PC-3 (cell line): ENCODE data around the gene CSNK2A1. TPM values are rescaled to one million over a fixed set of nuclear protein-coding genes. Genes with fewer than 3 reads are reported as not detected.
"Not testable (repeated sequence)": the region's sequence is repeated elsewhere in the genome, so short reads cannot be mapped to it uniquely, and the experiment has no call there.

Experiments
- ATAC-seq: fragments of 200-7000 bp; cut with Tn5 transposase; 2 replicates; pipeline ENCODE4 v1.9.1; 2020; ENCODE audit warnings: mild to moderate bottlenecking, moderate library complexity
- BruUV-seq: library from RNA; stranded (reverse); fragments of 400-500 nt; replicated peaks from 2 replicates; lab custom pipeline; 2021; lab: Mats Ljungman, UMichigan
- CTCF ChIA-PET: fragments of 300-600 bp; sonication (Branson Sonifier 250); formaldehyde crosslinking; loops from one replicate; lab custom pipeline; 2022; ENCODE audit warnings: antibody characterized with exemption; lab: Charles Lee
- POLR2A ChIA-PET: fragments of 300-600 bp; sonication (Branson Sonifier 250); formaldehyde crosslinking; loops from one replicate; lab custom pipeline; 2022; ENCODE audit warnings: antibody characterized with exemption; ENCODE audit not compliant: unreplicated experiment; lab: Charles Lee
- DNase-seq: peaks from one replicate; pipeline ENCODE4 v3.0.0-alpha.2; 2015
- H2AFZ ChIP-seq: fragments of 300-600 bp; sonication (generic); 2 replicates; pipeline ENCODE4 v1.6.0; 2016; ENCODE audit warnings: antibody characterized with exemption, low read length
- H3F3A ChIP-seq: fragments of 300-600 bp; sonication (generic); one replicate; pipeline ENCODE4 v1.6.0; 2017; ENCODE audit warnings: antibody characterized with exemption, low read length, control low read depth, mild to moderate bottlenecking; ENCODE audit not compliant: unreplicated experiment
- H3K27ac ChIP-seq: fragments of 300-600 bp; sonication (generic); 2 replicates; pipeline ENCODE4 v1.5.1; 2016; ENCODE audit warnings: mild to moderate bottlenecking, low read length
- H3K27me3 ChIP-seq: fragments of 300-600 bp; sonication (generic); 2 replicates; pipeline ENCODE4 v1.6.1; 2016; ENCODE audit warnings: low read length, mixed read lengths
- H3K36me3 ChIP-seq: fragments of 300-600 bp; sonication (generic); 2 replicates; pipeline ENCODE4 v1.6.1; 2016; ENCODE audit warnings: low read depth, mixed run types, low read length, mixed read lengths
- H3K4me1 ChIP-seq: fragments of 300-600 bp; sonication (generic); 2 replicates; pipeline ENCODE4 v1.5.1; 2016; ENCODE audit warnings: low read length; ENCODE audit not compliant: insufficient read depth
- H3K4me2 ChIP-seq: fragments of 300-600 bp; sonication (generic); 2 replicates; pipeline ENCODE4 v1.6.0; 2016; ENCODE audit warnings: low read length
- H3K4me3 ChIP-seq: fragments of 300-600 bp; sonication (generic); 2 replicates; pipeline ENCODE4 v1.5.1; 2016; ENCODE audit warnings: mild to moderate bottlenecking, low read length, mixed read lengths
- H3K79me2 ChIP-seq: fragments of 300-600 bp; sonication (generic); 2 replicates; pipeline ENCODE4 v1.6.1; 2017; ENCODE audit warnings: low read length, mixed read lengths
- H3K9ac ChIP-seq: fragments of 300-600 bp; sonication (generic); 2 replicates; pipeline ENCODE4 v1.6.0; 2016; ENCODE audit warnings: mild to moderate bottlenecking, low read length
- H3K9me2 ChIP-seq: fragments of 300-600 bp; sonication (generic); replicated peaks from 2 replicates; pipeline ENCODE4 v1.6.1; 2016; ENCODE audit warnings: mixed run types, low read length, mixed read lengths
- H3K9me3 ChIP-seq: fragments of 300-600 bp; sonication (generic); 2 replicates; pipeline ENCODE4 v1.6.1; 2016; ENCODE audit warnings: low read length, mixed read lengths
- H4K20me1 ChIP-seq: fragments of 300-600 bp; sonication (generic); 2 replicates; pipeline ENCODE4 v1.6.1; 2016; ENCODE audit warnings: low read length, mixed read lengths
- EZH2 ChIP-seq: fragments of 300-600 bp; sonication (generic); IDR thresholded peaks from one replicate; pipeline ENCODE4 v1.6.1; 2017; ENCODE audit warnings: antibody characterized with exemption, mild to moderate bottlenecking, low read length; ENCODE audit not compliant: unreplicated experiment
- EZH2phosphoT487 ChIP-seq: fragments of 300-600 bp; sonication (generic); IDR thresholded peaks from 2 replicates; pipeline ENCODE4 v1.6.1; 2018; ENCODE audit warnings: mild to moderate bottlenecking, antibody characterized with exemption, low read length, borderline replicate concordance
- intact Hi-C: fragments of 100-400 bp; cut with micrococcal nuclease; formaldehyde crosslinking; loops from 2 replicates; pipeline ENCODE4 v1.9.0; 2023
- total RNA-seq: library from RNA; depleted of rRNA; stranded (reverse); fragments of >200 nt; gene quantifications from 2 replicates; pipeline ENCODE4 v1.2.3, GENCODE V29; 2014
- TF ChIP-seq, protein P1 (sequence below): fragments of 300-600 bp; sonication (generic); conservative IDR thresholded peaks from 2 replicates; pipeline ENCODE4 v1.5.1; 2017; ENCODE audit warnings: antibody characterized with exemption, low read depth, mild to moderate bottlenecking, low read length

Gene CSNK2A1
- total RNA-seq, 1 experiment from 2014 or later = 161 TPM

DNA sequence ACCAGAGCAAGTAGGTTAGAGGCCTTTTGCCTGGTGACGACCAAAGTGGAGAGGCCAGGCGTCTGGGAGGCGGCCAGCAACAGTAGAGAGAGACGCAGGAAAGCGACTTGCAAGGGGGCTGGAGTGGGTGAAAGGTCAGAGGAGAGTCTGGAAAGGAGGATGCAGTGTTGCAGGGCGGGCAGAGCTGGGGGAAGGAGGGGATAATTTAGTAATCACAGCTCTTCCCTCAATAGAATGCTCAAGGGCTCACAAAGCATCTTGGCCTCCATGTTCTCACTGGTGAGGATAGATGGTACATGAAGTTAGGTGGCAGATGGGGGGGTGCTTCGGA is 41.3 kb upstream of the CSNK2A1 start:
- BruUV-seq = no TSS peak
- Histone ChIP-seq H3K9me2 (no peaks in the 10 kb centered on the region), H3K4me1 (no peaks in the 10 kb centered on the region), H4K20me1 (no peaks in the 10 kb centered on the region), H3K9ac (no peak overlapping the region), H3K4me3 (no peak overlapping the region), H3K27ac (no peak overlapping the region), H3K27me3 (peaks cover 30% of the 10 kb centered on the region), H3K79me2 (no peaks in the 10 kb centered on the region), H3K9me3 (no peaks in the 10 kb centered on the region), H3K36me3 (no peaks in the 10 kb centered on the region), H3F3A (no peaks in the 10 kb centered on the region), H2AFZ (no peak overlapping the region), H3K4me2 (no peak overlapping the region)
- ChIA-PET POLR2A (no interaction called here), CTCF (no interaction called here)
- intact Hi-C loops = no loop called here
- no peak for ATAC-seq
- TF ChIP-seq, protein P1, sequence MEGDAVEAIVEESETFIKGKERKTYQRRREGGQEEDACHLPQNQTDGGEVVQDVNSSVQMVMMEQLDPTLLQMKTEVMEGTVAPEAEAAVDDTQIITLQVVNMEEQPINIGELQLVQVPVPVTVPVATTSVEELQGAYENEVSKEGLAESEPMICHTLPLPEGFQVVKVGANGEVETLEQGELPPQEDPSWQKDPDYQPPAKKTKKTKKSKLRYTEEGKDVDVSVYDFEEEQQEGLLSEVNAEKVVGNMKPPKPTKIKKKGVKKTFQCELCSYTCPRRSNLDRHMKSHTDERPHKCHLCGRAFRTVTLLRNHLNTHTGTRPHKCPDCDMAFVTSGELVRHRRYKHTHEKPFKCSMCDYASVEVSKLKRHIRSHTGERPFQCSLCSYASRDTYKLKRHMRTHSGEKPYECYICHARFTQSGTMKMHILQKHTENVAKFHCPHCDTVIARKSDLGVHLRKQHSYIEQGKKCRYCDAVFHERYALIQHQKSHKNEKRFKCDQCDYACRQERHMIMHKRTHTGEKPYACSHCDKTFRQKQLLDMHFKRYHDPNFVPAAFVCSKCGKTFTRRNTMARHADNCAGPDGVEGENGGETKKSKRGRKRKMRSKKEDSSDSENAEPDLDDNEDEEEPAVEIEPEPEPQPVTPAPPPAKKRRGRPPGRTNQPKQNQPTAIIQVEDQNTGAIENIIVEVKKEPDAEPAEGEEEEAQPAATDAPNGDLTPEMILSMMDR = no peak
- no peak for TF ChIP-seq EZH2
- no peak for TF ChIP-seq EZH2phosphoT487
- no peak for DNase-seq

DNA sequence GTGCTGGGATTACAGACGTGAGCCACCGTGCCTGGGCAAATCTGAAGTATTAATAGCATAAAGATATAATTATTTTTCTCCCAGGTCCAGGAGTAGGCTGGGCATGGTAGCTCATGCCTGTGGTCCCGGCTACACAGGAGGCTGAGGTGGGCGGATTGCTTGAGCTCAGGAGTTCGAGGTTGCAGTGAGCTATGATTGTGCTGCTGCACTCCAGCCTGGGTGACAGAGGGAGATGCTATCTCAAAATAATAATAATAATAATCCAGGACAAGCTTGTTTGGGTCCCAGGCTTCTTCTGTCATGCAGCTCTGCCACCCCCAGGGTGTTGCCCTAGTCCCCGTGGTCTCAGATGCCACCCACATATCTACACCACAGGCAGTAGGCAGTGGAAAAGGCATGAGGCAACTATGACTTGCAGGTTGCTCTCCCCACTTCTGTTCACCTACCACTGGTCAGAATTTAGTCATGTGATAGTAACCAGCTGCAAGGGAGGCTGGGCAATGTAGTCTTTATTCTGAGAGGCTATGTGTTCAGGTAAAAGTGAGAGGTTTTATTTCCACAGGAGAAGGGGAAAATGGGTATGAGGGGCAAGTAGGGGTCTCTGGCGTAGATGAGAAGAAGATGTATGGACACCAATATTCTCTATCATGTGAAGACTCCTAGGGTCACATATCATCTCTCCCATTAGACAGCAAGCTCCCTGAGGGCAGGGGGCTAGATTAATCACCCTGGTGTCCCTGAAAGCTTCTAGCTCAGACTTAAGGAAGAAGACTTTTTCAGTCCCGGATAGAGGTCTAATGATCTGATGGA is 40.8 kb upstream of the CSNK2A1 start:
- H4K20me1 ChIP-seq = no peaks in the 10 kb centered on the region
- H3K79me2 ChIP-seq = no peaks in the 10 kb centered on the region
- no peak for TF ChIP-seq EZH2
- TF ChIP-seq, protein P1 = no peak
- no peak for TF ChIP-seq EZH2phosphoT487
- H3F3A ChIP-seq = no peaks in the 10 kb centered on the region
- POLR2A ChIA-PET = no interaction called here
- H3K9me2 ChIP-seq = no peaks in the 10 kb centered on the region
- no peaks in the 10 kb centered on the region for H3K9me3 ChIP-seq
- H2AFZ ChIP-seq = no peak overlapping the region
- H3K36me3 ChIP-seq = no peaks in the 10 kb centered on the region
- H3K27ac ChIP-seq = no peak overlapping the region
- BruUV-seq = no TSS peak
- no peak overlapping the region for H3K4me2 ChIP-seq
- H3K4me1 ChIP-seq = no peaks in the 10 kb centered on the region
- peaks cover 31% of the 10 kb centered on the region for H3K27me3 ChIP-seq
- no peak overlapping the region for H3K4me3 ChIP-seq
- intact Hi-C loops = no loop called here
- peak; percentile 37; the same call in 1 of the 2 replicates for ATAC-seq
- DNase-seq = peak; percentile 27
- CTCF ChIA-PET = no interaction called here
- H3K9ac ChIP-seq = no peak overlapping the region

DNA sequence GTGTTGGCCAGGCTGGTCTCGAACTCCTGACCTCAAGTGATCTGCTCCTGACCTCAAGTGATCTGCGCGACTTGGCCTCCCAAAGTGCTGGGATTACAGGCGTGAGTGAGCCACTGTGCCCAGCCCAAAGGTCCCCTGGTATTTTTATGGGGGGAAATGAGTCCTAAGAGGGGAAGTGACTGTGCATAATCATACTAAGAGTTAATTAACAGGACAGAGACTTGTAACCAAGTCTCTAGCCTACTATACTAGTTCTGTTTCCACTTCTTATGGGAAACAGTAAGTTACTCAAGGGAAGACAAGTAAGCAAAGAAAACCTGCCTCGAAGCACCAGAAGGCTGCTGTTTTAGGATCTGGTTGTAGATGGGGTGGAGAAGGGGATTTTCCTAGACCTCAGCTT is 38.6 kb upstream of the CSNK2A1 start:
- Histone ChIP-seq H3K79me2 (no peaks in the 10 kb centered on the region), H4K20me1 (no peaks in the 10 kb centered on the region), H3K4me1 (no peaks in the 10 kb centered on the region), H3K9me3 (no peaks in the 10 kb centered on the region), H3K27me3 (peaks cover 31% of the 10 kb centered on the region), H3K36me3 (no peaks in the 10 kb centered on the region), H3K4me2 (no peak overlapping the region), H3K9me2 (no peaks in the 10 kb centered on the region), H2AFZ (no peak overlapping the region), H3F3A (no peaks in the 10 kb centered on the region), H3K27ac (no peak overlapping the region), H3K9ac (no peak overlapping the region), H3K4me3 (no peak overlapping the region)
- DNase-seq = no peak
- no peak for ATAC-seq
- TF ChIP-seq EZH2phosphoT487 = no peak
- no peak for TF ChIP-seq EZH2
- TF ChIP-seq, protein P1 = no peak
- no TSS peak for BruUV-seq
- CTCF ChIA-PET = no interaction called here
- intact Hi-C loops = no loop called here
- POLR2A ChIA-PET = no interaction called here

DNA sequence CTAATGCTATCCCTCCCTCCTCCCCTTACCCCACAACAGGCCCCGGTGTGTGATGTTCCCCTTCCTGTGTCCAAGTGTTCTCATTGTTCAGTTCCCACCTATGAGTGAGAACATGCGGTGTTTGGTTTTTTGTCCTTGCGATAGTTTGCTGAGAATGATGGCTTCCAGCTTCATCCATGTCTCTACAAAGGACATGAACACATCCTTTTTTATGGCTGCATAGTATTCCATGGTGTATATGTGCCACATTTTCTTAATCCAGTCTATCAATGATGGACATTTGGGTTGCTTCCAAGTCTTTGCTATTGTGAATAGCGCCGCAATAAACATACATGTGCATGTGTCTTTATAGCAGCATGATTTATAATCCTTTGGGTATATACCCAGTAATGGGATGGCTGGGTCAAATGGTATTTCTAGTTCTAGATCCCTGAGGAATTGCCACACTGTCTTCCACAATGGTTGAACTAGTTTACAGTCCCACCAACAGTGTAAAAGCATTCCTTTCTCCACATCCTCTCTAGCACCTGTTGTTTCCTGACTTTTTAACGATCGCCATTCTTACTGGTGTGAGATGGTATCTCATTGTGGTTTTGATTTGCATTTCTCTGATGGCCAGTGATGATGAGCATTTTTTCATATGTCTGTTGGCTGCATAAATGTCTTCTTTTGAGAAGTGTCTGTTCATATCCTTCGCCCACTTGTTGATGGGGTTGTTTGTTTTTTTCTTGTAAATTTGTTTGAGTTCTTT is 35.5 kb upstream of the CSNK2A1 start:
- H2AFZ ChIP-seq, CTCF ChIA-PET, H3K4me1 ChIP-seq, H3K4me3 ChIP-seq, H3K9me3 ChIP-seq, BruUV-seq, H3K27ac ChIP-seq, DNase-seq, POLR2A ChIA-PET, ATAC-seq, intact Hi-C loops, H3K79me2 ChIP-seq, H3K4me2 ChIP-seq, H3F3A ChIP-seq, H4K20me1 ChIP-seq, H3K9me2 ChIP-seq, H3K36me3 ChIP-seq, H3K9ac ChIP-seq: not testable (repeated sequence)
- H3K27me3 ChIP-seq = peaks cover 26% of the 10 kb centered on the region
